Colonic mucosa (tissue), 4 donors: ENCODE data around the gene ENC1. TPM values are rescaled to one million over a fixed set of nuclear protein-coding genes. Genes with fewer than 3 reads are reported as not detected.

Source experiments
- DNase-seq: peaks from one replicate; pipeline ENCODE4 v3.0.0-alpha.2; 2020
- H3K27ac ChIP-seq: fragments of 200-600 bp; one replicate; pipeline ENCODE4 v1.8.0; 2021
- H3K27me3 ChIP-seq: fragments of 200-600 bp; one replicate; pipeline ENCODE4 v1.8.0; 2021
- H3K36me3 ChIP-seq: fragments of 200-600 bp; one replicate; pipeline ENCODE4 v1.8.0; 2021
- H3K4me1 ChIP-seq: fragments of 200-600 bp; one replicate; pipeline ENCODE4 v1.8.0; 2021; ENCODE audit warnings: mild to moderate bottlenecking
- H3K4me3 ChIP-seq: fragments of 200-600 bp; one replicate; pipeline ENCODE4 v1.8.0; 2021
- H3K9ac ChIP-seq, 2 donors: one replicate each; pipeline ENCODE4 v1.7.0; 2013; ENCODE audit warnings: control low read depth in 2 of 2, low read depth in 2 of 2, low read length in 2 of 2
- H3K9me3 ChIP-seq: fragments of 200-600 bp; one replicate; pipeline ENCODE4 v1.8.0; 2021
- intact Hi-C: fragments of 100-400 bp; cut with DNase I; formaldehyde crosslinking; loops from one replicate; pipeline ENCODE4 v1.14.1; 2022
- total RNA-seq, 2 donors: library from RNA; stranded (reverse); fragmentation: NEBNext Ultra II Directional in 1 of 2; extraction: Animal tissue kit (Norgen Biotek cat#: 25700) in 1 of 2; gene quantifications; one replicate each; pipeline ENCODE4 v1.2.1, GENCODE V29; 2021
- TF ChIP-seq, protein P1 (sequence below): fragments of 200-600 bp; IDR thresholded peaks from one replicate; pipeline ENCODE4 v1.8.0; 2022; ENCODE audit warnings: antibody characterized with exemption, mild to moderate bottlenecking
- donor health status: healthy.
- donor health status: DM: no; HTN: no; CAD: no.
- donor health status: DM: no; HTN: no; CAD: no.

ENC1 gene
- total RNA-seq, 2 donors from 2014 or later = 18.9 to 26.6 TPM

- Histone ChIP-seq H3K9me3 (no peaks in the 10 kb centered on the region), H3K4me1 (no peaks in the 10 kb centered on the region), H3K27ac (no peak overlapping the region), H3K4me3 (no peak overlapping the region), H3K36me3 (no peaks in the 10 kb centered on the region), H3K27me3 (no peaks in the 10 kb centered on the region), H3K9ac (no peak overlapping the region)
- intact Hi-C loops = loop anchor here (10.0 kb wide), 1 partner anchor 70 kb away; no protein-coding TSS in a partner anchor
- TF ChIP-seq, protein P1, sequence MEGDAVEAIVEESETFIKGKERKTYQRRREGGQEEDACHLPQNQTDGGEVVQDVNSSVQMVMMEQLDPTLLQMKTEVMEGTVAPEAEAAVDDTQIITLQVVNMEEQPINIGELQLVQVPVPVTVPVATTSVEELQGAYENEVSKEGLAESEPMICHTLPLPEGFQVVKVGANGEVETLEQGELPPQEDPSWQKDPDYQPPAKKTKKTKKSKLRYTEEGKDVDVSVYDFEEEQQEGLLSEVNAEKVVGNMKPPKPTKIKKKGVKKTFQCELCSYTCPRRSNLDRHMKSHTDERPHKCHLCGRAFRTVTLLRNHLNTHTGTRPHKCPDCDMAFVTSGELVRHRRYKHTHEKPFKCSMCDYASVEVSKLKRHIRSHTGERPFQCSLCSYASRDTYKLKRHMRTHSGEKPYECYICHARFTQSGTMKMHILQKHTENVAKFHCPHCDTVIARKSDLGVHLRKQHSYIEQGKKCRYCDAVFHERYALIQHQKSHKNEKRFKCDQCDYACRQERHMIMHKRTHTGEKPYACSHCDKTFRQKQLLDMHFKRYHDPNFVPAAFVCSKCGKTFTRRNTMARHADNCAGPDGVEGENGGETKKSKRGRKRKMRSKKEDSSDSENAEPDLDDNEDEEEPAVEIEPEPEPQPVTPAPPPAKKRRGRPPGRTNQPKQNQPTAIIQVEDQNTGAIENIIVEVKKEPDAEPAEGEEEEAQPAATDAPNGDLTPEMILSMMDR = no peak
- DNase-seq = no peak
Observed at GRCh38 chr5:74664551-74664950, 24.0 kb upstream of the ENC1 start.

- no peak overlapping the region for H3K27ac ChIP-seq
- intact Hi-C loops = loop anchor here (10.0 kb wide), 1 partner anchor 74 kb away; no protein-coding TSS in a partner anchor
Observed at GRCh38 chr5:74660873-74661272, 20.3 kb upstream of the ENC1 start.

GRCh38 chr5:74660140-74660539, 19.6 kb upstream of the ENC1 start:
- H3K36me3 ChIP-seq = no peaks in the 10 kb centered on the region
- H3K27me3 ChIP-seq = no peaks in the 10 kb centered on the region
- H3K9ac ChIP-seq = no peak overlapping the region
- no peak overlapping the region for H3K4me3 ChIP-seq
- DNase-seq = no peak
- H3K27ac ChIP-seq = no peak overlapping the region
- H3K4me1 ChIP-seq = no peaks in the 10 kb centered on the region
- TF ChIP-seq, protein P1 = no peak
- H3K9me3 ChIP-seq = no peaks in the 10 kb centered on the region
- intact Hi-C loops = loop anchor here (10.0 kb wide), 1 partner anchor 75 kb away; no protein-coding TSS in a partner anchor

More at GRCh38 chr5:74660873-74661272, 20.3 kb upstream of the ENC1 start:
- Histone ChIP-seq H3K36me3 (no peaks in the 10 kb centered on the region), H3K9me3 (no peaks in the 10 kb centered on the region), H3K9ac (no peak overlapping the region), H3K27me3 (no peaks in the 10 kb centered on the region), H3K4me1 (no peaks in the 10 kb centered on the region), H3K4me3 (no peak overlapping the region)
- TF ChIP-seq, protein P1 = no peak
- DNase-seq = no peak

- Histone ChIP-seq H3K9me3 (no peaks in the 10 kb centered on the region), H3K9ac (no peak overlapping the region), H3K27me3 (no peaks in the 10 kb centered on the region), H3K27ac (no peak overlapping the region), H3K4me3 (no peak overlapping the region), H3K4me1 (no peaks in the 10 kb centered on the region), H3K36me3 (no peaks in the 10 kb centered on the region)
- TF ChIP-seq, protein P1 = no peak
- no peak for DNase-seq
- intact Hi-C loops = no loop called here
Observed at GRCh38 chr5:74659172-74659571, 18.6 kb upstream of the ENC1 start.

GRCh38 chr5:74657165-74657564, 16.6 kb upstream of the ENC1 start:
- Histone ChIP-seq H3K4me3 (no peak overlapping the region), H3K9me3 (no peaks in the 10 kb centered on the region), H3K36me3 (no peaks in the 10 kb centered on the region), H3K27me3 (no peaks in the 10 kb centered on the region), H3K4me1 (no peaks in the 10 kb centered on the region), H3K27ac (no peak overlapping the region), H3K9ac (no peak overlapping the region)
- no peak for DNase-seq
- intact Hi-C loops = no loop called here
- TF ChIP-seq, protein P1 = no peak
